Stimulated activated CD4-positive, alpha-beta T cell treated with anti-CD3 and anti-CD28 coated beads, Interleukin-15, amount 100 ng/mL, for 24 hours (primary cell): Measurements from ENCODE around the gene INPPL1.
"Not testable (repeated sequence)": the region's sequence is repeated elsewhere in the genome, so short reads cannot be mapped to it uniquely, and the experiment has no call there.

Experiments used
- DNase-seq: peaks from one replicate; pipeline ENCODE4 v3.0.0-alpha.2; 2020

The INPPL1 gene

DNA sequence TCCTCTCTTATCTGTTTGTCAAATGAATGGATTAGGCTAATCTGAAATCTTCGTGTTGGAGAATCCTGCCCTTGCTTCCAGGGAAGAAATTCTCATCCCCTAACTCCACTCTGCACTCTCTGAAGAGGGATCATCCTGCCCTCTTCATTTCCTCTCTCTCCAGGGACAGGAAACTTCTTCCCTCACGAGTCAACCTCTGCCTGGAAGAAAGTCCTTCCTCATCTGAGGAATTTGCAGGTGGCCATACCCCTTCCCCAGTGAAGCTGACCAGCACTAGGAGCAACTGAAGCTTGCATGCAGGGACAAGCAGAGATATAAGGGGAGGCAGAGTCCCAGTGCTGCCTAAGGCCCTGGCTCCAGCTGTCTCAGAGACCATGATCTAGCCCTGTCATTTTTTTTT is 23.0 kb downstream of the INPPL1 start:
- DNase-seq = no peak

DNA sequence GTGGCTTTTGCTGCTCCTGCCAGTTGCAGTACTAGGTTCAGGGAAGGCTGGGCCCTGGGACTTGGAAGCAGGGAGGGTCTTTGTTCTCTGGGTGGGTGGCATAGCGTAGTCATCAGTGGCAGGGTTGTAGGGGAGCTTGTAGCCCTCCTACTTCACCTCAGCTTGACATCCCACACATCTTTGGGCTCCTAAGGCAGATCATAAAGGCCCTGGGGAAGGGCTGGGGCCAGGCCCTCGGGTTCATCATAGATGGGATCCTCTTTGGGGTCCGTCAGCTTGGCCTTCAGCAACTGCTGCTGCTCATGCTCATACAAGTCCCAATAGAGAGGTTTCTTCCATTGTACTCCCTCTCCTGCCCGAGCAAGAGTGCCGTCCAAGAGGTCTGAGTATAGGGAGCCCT is 25.4 kb downstream of the INPPL1 start:
- DNase-seq = no peak

DNA sequence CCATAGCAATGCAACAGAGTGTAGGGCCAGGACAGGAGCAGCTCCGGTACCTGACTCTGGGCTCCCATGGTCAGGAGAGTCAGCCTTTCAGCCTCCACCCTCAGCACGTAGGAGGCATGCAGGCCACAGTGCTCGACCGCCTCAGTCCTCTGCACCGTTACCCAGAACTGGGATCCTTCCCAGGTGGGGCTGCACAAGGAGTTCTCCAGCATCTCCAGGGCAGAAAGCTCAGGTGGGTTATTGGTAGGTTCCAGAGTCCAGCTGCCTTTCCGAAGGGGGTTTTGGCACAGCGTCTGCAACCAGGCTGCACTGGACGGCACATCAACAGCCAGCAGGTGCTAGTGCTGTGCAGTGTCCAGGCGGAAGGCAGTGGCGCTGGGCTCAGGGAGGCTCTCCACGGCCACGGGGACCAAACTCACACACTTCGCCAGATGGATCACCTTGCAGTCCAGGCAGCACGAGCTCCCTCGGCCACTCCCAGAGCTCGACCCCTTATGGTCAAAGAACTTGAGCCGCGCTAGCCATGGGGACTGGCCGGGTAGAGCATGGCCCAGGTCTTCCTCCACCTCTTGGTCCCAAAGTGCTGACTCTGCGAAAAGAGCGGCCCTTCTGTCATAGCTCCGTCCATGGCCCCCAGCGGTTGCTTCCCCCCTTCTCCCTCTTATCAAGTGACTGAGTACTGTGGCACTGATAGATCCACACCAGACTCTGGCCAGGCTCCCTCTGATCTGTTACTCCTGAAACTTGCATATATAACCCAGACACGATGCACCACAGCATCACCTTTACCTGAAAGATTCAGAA is 26.3 kb downstream of the INPPL1 start:
- no peak for DNase-seq

DNA sequence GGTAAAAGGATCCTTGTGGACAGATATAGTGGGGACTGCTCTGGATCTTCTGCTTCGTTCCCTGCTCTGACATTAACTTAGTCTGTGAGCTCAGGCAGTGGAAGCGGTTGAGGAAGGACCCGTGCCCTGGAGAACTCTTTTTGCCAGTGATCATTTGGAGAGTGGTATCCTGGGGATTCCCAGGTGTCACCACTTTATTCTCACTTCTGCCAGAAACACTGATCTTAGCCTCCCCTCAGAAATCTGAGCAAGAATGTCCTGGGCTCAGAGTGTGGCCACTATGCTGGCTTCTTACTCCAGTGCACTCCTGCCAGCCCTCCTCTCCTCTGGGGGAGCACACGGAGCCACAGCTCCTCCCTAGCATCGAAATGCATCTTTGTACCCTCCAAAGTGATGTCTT is 27.0 kb downstream of the INPPL1 start:
- DNase-seq = no peak

DNA sequence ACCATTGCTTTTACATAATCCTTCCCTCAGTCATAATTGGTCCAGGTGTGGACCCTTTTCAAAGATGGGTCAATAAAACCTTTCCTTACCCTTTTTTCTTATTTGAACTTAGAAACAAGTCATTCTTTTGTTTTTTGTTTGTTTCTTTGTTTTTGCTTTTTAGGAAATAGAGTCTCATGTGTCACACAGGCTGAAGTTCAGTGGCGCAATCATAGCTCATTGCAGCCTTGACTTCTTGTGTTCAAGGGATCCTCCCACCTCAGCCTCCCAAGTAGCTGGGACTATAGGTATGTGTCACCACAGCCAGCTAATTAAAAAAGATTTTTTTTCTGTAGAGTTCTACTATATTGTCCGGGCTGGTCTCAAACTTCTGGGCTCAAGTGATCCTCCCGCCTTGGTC is 28.8 kb downstream of the INPPL1 start:
- DNase-seq = no peak

DNA sequence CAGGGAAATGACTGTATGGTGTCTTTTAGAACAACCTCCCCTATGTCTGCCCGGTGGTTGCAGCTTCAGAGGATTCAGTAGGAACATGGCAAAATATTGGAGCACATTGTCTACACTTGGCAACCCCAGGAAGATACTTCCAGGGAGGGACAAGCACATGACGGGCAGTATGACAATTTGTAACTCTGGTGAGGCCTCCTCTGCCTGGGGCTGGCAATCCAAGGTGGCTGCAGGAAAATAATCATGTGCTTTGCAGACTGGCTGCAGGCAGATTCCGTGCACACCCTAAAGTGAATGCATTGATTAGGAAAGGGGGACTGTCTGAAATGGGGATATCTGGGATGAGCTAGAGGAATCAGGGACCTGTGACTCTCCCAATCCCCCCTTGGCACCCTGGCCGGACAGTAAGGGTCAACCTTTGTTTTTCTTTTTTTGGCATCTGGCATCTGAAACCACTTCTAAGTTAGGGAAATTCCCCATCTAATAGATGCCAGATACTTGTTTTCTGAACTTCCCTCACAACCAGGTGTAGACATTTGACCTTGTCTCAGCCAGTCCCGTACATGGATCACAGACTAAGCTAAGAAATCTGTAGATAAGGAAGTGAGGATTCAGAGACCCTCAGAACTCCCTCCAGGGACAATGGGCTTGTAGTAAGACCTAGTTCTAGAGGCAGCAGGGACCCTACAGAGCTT is 29.9 kb downstream of the INPPL1 start:
- no peak for DNase-seq

DNA sequence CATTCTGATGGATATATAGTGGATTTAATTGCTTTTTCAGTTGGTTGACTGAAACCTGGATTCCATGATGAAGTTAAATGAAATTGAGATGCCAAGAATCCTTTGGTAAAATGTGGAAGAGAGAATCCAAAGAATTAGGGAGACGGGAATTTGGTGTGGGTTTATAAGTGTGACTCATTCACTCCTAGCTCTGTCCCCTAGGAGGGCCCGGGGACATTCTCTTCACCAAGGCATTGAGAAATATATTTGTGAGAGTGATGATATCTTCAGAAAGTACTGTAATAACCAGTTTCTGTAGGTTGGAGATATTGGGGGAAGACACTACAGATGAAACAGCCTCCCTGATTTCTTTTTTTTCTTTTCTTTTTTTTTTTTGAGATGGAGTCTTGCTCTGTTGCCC is 33.0 kb downstream of the INPPL1 start:
- DNase-seq = no peak

DNA sequence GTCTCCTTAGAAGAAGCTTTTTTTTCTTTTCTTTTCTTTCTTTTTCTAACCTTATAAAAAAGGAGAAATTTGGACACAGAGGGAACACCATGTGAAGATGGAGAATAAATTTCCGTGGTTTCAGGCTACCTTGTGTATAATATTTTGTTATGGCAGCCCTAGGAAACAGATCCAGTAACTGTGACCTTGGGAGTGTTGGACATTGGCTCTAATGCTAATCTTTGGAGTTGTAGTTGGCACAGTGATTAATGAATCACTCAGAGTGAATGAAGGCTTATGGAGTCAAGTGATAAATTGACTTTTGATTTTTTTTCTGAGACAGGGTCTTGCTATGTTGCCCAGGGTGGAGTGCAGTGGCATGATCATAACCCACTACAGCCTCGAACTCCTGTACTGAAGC is 34.9 kb downstream of the INPPL1 start:
- no peak for DNase-seq

DNA sequence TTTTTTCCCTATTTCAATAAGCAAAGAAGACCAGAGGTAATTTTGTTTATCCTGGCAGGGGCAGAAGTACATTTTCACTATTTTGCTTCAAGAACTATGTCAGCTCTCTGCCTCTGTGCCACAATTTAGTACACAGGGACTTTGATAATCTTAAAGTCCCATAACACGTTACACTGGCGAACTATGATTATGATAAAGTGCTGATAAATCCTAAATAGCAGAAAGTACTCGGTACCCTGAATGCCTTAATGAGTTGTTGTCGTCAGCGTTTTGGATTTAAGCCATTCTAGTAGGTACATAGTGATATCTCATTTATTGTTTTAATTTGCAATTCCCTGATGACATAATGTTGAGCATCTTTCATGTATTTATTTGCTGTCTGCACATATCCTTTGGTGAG is 36.0 kb downstream of the INPPL1 start:
- DNase-seq = no peak

DNA sequence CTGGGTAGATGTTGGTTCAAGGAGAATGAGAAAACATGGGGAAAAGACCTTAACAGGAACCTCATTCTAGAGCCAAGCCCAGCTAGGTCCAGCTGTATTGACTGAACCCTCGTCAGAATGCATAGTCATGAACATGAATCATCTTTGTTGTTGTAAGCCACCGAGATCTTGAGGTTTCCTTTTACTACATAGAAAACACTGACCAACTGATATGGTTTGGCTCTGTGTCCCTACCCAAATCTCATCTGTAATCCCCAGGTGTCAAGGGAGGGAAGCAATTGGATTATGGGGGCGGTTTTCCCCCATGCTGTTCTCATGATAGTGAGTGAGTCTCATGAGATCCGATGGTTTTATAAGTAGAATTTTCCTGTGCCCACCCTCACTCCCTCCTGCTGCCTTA is 38.8 kb downstream of the INPPL1 start:
- no peak for DNase-seq

DNA sequence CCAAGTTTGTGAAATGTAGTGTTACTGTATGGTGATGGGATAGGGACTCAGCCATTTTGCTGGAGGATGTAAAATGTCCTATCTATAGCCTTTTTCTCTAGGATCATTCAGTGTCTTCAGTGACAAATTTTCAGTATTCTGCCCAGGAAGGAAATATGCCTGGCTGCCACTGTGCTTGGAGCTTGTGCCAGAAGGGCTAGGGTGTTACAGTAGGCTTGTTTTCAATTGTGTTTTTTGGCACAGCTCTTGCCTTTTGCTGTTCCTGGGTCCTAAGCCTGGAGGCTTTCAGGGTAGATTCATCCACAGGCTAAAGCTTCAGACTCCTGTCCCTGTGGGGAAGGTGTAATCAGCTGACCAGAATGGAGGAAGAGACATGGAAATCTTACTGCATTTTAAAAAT is 41.4 kb downstream of the INPPL1 start:
- no peak for DNase-seq

DNA sequence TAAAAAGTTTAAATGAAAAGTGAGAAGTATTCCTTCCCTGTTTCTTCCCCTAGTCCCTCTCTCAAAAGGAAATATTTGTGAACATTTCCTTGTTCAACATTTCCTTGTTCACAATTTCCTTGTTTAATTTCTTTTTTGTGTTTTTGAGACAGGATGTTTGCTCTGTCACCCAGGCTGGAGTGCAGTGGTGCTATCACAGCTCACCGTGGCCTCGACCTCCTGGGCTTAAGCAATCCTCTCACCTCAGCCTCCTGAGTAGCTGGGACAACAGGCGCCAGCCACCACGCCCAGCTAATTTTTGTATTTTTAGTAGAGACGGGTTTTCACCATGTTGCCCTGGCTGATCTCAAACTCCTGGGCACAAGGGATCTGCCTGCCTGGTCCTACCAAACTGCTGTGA is 42.4 kb downstream of the INPPL1 start:
- DNase-seq = not testable (repeated sequence)

DNA sequence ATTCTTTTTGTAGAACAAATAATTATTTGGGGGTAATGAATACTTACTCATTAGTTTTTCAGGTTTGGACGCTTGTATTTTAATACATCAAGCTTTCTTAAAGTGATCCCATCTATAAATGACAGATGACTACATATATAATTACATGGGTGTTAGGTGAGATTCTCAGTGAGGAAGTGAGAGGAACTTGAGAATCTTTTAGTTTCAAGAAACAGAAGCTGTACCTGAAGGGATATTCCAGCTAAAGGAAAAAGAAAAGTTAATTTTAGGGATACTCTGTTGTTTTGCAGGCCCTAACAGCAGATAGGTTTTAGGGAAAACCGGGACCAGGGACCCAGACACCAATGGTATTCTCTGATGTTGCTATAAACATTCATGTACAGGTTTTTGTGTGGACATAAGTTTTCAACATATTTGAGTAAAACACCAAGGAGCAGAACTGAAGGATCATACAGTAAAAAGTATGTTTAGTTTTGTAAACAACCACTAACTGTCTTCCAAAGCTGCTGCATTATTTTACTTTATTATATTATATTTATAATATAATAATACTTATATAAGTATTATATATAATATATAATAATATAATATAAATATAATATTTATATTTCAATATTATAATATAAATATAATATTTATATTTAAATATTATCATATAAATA is 43.5 kb downstream of the INPPL1 start:
- no peak for DNase-seq

DNA sequence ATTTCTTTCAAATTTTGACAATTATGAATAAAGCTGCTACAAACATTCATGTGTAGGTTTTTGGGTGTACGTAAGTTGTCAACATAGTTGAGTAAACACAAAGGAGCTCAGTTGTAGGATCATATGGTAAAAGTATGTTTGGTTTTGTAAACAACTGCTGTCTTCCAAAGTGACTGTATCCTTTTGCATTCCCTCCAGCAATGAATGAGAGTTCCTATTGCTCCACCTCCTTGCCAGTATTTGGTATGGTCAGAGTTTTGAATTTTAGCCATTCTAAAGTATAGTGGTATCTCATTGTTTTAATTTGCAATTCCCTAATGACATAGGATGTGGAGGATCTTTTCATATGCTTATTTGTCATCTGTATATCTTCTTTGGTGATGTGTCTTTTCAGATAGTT is 47.4 kb downstream of the INPPL1 start:
- no peak for DNase-seq

DNA sequence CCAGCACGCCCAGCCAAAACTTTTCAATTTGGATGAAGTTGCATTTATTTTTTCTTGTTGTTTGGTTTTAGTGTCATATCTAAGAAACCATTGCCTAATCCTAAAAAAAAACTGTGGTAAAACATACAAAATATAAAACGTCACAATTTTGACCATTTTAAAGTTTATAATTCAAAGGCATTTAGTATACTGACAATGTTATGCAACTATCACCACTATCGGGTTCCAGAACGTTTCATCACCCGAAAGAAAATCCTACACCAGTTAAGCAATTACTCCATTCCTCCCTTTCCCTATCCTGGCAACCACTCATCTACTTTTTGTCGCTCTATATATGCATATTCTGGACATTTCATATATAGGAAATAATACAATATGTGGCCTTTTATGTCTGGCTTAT is 49.9 kb downstream of the INPPL1 start:
- no peak for DNase-seq

DNA sequence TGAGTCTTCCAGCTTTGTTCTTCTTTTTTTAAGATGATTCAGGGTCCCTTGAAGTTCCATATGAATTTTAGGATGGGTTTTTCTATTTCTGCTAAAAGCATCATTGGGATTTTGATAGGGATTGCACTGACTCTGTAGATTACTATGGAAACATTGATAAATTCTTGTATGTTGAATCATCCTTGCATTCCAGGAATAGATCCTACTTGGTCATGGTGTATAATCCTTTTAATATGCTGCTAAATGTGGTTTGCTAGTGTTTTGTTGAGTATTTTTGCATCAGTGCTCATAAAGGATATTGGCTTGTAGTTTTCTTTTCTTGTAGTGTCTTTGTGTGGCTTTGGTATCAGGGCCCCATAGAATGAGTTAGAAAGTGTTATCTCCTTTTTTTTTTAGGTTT is 54.3 kb downstream of the INPPL1 start:
- DNase-seq = no peak

DNA sequence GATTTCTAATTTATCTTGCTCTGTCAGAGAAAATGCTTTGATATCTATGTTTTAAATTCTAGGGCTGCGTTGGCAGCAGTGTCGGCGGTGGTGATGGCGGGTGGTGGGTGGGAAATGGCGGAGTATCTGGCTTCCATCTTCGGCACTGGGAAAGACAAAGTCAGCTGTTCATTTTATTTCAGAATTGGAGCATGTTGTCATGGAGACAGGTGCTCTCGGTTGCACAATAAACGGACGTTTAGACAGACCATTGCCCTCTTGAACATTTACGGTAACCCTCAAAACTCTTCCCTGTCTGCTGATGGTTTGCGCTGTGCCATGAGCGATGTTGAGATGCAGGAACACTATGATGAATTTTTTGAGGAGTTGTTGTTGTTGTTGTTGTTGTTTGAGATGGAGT is 55.5 kb downstream of the INPPL1 start:
- DNase-seq = no peak

DNA sequence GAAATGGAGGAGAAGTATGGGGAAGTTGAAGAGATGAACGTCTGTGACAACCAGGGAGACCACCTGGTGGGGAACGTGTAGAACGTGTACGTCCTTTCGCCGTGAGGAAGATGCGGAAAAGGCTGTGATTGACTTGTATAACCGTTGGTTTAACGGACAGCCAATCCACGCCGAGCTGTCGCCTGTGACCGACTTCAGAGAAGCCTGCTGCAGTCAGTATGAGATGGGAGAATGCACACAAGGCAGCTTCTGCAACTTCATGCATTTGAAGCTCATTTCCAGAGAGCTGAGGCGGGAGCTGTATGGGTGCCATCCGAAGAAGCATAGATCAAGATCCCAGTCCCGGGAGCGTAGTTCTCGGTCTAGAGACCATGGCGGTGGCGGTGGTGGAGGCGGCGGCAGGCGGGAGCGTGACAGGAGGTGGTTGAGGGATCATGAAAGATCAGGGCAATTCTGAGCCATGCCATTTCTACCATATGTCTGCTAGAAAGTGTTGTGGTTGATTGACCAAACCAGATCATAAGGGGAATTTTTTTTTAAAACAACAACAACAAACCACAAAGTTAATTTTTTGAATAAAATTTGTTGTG is 56.3 kb downstream of the INPPL1 start:
- no peak for DNase-seq

DNA sequence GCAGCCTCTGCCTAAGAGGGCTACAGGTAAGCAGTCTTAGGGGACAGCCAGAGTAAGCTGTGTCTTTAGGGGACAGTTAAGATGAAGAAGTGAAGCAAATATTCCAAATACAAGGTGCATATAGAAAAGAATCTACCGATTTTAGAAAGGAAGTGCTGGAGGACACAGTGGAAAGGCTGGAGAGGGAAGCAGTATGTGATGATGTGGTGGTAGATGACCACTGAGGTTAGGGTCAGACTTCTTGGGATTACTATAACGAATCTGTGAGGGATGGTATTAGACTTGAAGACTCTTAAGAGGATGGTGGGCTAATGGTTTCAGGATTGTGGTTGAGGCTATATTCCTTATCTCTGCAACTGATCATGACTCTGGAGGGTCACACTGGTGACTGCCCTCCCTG is 59.4 kb downstream of the INPPL1 start:
- DNase-seq = no peak

DNA sequence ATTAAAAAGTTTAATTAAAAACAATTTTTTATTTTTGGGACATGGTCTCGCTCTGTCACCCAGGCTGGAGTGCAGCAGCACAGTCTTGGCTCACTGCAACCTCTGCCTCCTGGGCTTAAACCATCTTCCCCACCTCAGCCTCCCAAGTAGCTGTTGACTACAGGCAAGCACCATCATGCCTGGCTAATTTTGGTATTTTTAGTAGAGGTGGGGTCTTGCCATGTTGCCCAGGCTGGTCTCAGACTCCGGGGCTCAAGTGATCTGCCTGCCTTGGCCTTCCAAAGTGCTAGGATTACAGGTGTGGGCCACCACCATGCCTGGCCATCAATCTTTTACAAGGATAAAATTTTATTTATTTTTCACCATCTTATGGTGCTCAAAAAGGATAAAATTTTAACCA is 62.7 kb downstream of the INPPL1 start:
- DNase-seq = no peak
